Measurements from ENCODE around the gene GPR21. TPM values are rescaled to one million over a fixed set of nuclear protein-coding genes. Genes with fewer than 3 reads are reported as not detected.

GPR21 gene
- total RNA-seq, 1 donor from 2014 or later, result 1.0 TPM

DNA sequence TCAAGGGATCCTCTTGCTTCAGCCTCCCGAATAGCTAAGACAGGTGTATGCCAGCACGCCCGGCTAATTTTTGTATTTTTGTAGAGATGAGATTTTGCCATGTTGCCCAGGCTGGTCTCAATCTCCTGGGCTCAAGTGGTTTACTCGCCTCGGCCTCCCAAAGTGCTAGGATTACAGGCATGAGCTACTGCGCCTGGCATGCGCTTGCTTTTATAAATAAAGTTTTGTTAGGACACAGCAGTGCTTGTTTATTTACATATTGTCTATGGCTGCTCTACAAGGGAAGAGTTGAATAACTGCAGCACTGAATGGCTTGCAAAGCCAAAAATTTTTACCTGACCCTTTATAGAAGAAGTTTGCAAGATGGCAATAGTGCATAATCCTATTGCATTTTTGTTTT lies 27.7 kb downstream of the GPR21 start:
- intact Hi-C loops (cut with DNase I), result no loop called here
- no peak for DNase-seq (ENCODE audit: low spot score)

- intact Hi-C loops (cut with DNase I), result no loop called here
- no peak for DNase-seq (ENCODE audit: low spot score)
Observed at GRCh38 chr9:123062351-123063176, 29.1 kb downstream of the GPR21 start.

DNA sequence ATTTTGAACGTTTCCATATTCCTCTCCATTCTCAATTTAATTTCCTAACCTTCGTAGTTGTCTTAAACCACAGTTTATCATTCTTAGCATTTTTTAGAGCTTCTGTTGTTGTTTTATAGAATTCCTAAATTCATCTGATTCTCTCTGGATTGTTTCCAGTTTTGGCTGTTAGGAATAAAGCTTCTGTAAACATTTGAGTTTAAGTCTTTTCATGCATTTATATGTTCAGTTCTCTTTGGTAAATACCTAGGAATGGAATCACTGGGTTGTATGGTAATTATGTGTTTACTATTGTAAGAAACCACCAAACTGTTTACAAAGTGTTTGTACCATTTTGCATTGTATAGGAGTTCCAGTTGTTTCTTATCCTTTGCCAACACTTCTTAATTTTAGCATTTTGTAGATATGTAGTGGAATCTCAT lies 29.7 kb downstream of the GPR21 start:
- intact Hi-C loops (cut with DNase I), result no loop called here
- DNase-seq (ENCODE audit: low spot score), result no peak

- DNase-seq (ENCODE audit: low spot score), result no peak
- intact Hi-C loops (cut with DNase I), result no loop called here
Observed at GRCh38 chr9:123063896-123064295, 30.4 kb downstream of the GPR21 start.

DNA sequence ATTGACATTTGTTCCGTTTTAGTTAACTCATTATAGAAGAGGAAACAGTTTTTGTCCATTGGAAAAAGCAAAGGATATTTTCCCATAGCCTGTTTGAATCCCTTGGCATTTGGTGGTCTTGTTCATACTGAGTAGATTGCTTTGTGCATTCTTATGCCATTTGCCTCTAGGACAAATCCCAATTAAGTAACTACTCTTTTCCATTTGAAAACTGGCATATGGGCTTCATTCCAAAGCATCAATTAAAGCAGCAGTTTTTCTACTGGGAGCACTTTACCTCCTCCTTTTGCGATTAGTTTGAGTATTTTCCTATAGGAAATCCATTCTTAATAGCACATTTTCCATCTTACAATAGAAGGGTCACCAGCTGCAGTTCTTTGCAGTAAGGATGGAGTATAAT lies 31.2 kb downstream of the GPR21 start:
- intact Hi-C loops (cut with DNase I), result no loop called here
- no peak for DNase-seq (ENCODE audit: low spot score)

DNA sequence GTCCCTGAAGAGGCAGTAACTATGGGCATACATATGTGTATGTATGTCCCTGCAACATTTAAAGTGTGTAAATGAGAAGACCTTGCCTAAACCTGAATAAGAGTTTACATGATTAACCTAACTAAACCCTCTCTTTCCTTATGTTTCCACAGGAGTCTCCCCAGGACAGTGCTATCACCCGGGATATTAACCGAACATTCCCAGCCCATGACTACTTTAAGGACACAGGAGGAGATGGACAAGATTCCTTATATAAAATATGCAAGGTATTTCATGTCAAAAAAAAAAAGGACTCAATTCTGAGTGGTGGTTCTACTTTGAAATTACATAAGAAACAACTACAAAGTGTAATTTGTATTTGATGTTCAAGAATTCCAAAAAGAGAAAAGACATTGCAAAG lies 31.7 kb downstream of the GPR21 start:
- intact Hi-C loops (cut with DNase I), result no loop called here
- DNase-seq (ENCODE audit: low spot score), result no peak

DNA sequence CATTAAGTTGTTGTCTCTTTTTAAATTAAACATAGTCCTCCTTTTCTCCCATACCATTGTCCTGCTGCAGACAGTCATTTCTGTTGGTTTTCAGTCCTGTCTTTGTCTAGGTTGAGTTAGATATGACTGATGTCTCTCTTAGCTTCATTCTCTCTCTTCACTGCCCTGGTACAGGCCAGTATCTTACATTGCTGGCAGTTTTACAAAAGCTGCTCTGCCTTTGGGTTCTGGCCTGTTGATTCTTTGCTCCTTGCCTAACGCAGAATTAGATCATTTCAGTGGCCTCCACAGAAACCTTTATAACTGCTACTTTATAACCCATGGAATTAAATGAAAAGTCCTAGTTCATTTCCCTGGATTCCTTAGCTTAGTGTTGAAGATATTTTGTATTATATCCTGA lies 33.7 kb downstream of the GPR21 start:
- intact Hi-C loops (cut with DNase I), result no loop called here
- no peak for DNase-seq (ENCODE audit: low spot score)

GRCh38 chr9:123069010-123069481 lies 35.6 kb downstream of the GPR21 start:
- no peak for DNase-seq (ENCODE audit: low spot score)
- intact Hi-C loops (cut with DNase I), result no loop called here

DNA sequence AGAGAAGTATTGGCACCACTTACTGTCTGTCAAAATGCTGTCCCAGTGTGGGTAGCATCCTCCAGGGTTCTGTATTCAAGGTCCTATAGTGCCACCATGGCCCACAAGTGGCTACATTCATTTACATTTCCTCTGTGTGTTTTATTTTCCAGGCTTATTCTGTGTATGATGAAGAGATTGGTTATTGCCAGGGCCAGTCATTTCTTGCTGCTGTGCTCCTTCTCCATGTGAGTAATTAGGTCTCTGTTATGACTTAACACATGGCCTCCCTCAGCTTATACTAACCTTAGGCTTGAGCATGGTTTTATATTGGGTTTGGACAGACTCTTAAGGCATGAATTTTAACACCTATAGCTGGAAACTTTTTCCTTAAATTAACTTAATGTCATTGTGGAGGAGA lies 36.7 kb downstream of the GPR21 start:
- intact Hi-C loops (cut with DNase I), result no loop called here
- no peak for DNase-seq (ENCODE audit: low spot score)

DNA sequence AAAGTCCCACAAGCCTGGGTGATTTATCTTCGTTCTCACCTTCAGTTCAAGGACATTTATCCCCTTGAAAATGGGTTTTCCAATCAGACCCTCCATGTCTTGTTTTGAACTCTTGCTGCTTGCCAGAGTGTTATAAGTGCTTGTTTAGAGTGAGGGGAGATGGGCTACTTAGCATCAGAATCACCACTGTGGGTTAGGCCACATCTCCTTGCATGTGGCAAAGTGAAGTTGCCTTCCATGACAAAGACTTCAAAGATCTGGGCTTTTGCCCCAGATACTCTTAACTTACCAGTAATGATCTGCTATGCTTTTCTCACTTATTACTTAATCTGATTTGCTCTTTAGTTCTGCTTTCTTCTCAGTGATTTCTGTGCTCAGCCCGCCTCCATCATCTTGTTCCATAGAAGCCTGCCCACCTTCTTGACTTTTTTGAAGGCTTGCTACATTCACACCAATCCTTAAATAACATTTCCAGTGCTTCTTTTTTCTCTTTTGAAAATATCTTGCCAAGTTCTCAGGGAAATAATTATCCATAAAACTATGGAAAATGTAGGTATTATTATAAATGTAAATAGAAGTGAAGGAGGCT lies 39.0 kb downstream of the GPR21 start:
- no peak for DNase-seq (ENCODE audit: low spot score)
- intact Hi-C loops (cut with DNase I), result no loop called here

- intact Hi-C loops (cut with DNase I), result no loop called here
- no peak for DNase-seq (ENCODE audit: low spot score)
Observed at GRCh38 chr9:123073441-123073840, 40.0 kb downstream of the GPR21 start.

- no peak for DNase-seq (ENCODE audit: low spot score)
- intact Hi-C loops (cut with DNase I), result no loop called here
Observed at GRCh38 chr9:123073991-123074422, 40.5 kb downstream of the GPR21 start.

- intact Hi-C loops (cut with DNase I), result no loop called here
Observed at GRCh38 chr9:123074628-123075027, 41.2 kb downstream of the GPR21 start.

GRCh38 chr9:123080444-123080843 lies 47.0 kb downstream of the GPR21 start:
- intact Hi-C loops (cut with DNase I), result loop anchor here (5.0 kb wide), 1 partner anchor 267 kb away; no protein-coding TSS in a partner anchor
- no peak for DNase-seq (ENCODE audit: low spot score)

More at GRCh38 chr9:123074628-123075027, 41.2 kb downstream of the GPR21 start:
- DNase-seq (ENCODE audit: low spot score), result no peak

GRCh38 chr9:123081824-123082223 lies 48.4 kb downstream of the GPR21 start:
- no peak for DNase-seq (ENCODE audit: low spot score)
- intact Hi-C loops (cut with DNase I), result loop anchor here (5.0 kb wide), 1 partner anchor 265 kb away; no protein-coding TSS in a partner anchor

DNA sequence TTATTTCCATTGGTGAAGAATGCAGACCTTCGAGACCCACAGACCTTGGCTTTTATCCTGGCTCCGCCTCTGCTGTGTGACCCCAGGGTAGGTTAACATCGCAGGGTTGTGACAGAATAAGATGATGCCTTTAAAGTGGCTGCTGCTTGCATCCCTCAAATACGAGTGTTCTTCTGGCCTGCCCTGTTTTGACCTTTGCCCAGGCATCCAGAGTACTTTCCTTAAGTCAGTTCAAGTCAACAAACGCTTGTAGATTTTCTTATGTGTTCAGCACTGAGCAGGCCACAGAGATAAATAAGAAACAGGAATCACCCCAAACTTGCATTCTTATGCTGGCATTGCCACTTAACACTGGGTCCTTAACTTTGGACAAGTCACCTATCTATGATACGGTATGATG lies 50.2 kb downstream of the GPR21 start:
- intact Hi-C loops (cut with DNase I), result loop anchor here (5.0 kb wide), 1 partner anchor 264 kb away; no protein-coding TSS in a partner anchor
- DNase-seq (ENCODE audit: low spot score), result no peak

DNA sequence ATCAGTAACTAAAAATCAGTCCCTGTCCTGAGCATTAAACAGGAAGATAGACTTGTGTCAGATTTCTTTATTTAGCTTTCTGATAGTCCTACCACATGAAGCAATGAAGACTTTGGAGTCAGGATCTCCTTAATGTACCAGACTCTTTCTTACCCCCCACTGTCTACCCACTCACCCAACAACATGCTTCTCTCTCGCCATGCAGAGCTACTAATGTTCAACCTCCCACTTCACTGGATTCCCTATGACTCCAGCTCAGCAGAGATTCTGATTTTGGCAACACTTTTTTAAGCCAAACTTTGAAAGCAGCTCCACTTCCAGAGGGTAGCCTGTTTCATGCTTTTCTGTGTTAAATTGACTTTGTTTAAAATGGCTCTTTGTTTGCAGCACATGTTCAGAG lies 50.8 kb downstream of the GPR21 start:
- intact Hi-C loops (cut with DNase I), result loop anchor here (5.0 kb wide), 1 partner anchor 263 kb away; no protein-coding TSS in a partner anchor
- no peak for DNase-seq (ENCODE audit: low spot score)

Measured in cardiac septum (tissue), 1 donor.